ENCODE results near the gene SPEN. TPM values are rescaled to one million over a fixed set of nuclear protein-coding genes. Genes with fewer than 3 reads are reported as not detected.

The SPEN gene
- total RNA-seq, 1 donor from 2014 or later, result 35.0 TPM

- Mint-ChIP-seq H3K27me3 (ENCODE audit: low read depth, unreplicated experiment) (no peaks in the 10 kb centered on the region), H3K27ac (ENCODE audit: unreplicated experiment) (peak overlapping the region; percentile 67), H3K36me3 (ENCODE audit: low read depth, unreplicated experiment) (peaks cover 5% of the 10 kb centered on the region), H3K4me3 (ENCODE audit: unreplicated experiment) (no peak overlapping the region), H3K9me3 (ENCODE audit: unreplicated experiment) (no peaks in the 10 kb centered on the region), H3K4me1 (ENCODE audit: low read depth, unreplicated experiment) (peaks cover 5% of the 10 kb centered on the region)
- Histone ChIP-seq H3K36me3 (ENCODE audit: insufficient read depth, low read length) (no peaks in the 10 kb centered on the region), H3K4me1 (ENCODE audit: insufficient read depth, low read length) (peaks cover 7% of the 10 kb centered on the region), H3K79me2 (ENCODE audit: insufficient read depth, low read length) (peaks cover 99% of the 10 kb centered on the region), H3K27me3 (ENCODE audit: insufficient read depth, low read length) (no peaks in the 10 kb centered on the region), H3K27ac (ENCODE audit: low read depth, low read length) (peak overlapping the region; percentile 41), H3K9ac (ENCODE audit: low read length) (no peak overlapping the region), H2AFZ (ENCODE audit: low read depth, low read length) (no peak overlapping the region), H3K4me2 (ENCODE audit: low read length) (peak overlapping the region; percentile 26), H3K9me3 (ENCODE audit: insufficient read depth, low read depth, low read length) (no peaks in the 10 kb centered on the region), H3K4me3 (ENCODE audit: insufficient read depth, low read depth, low read length) (no peak overlapping the region), H4K20me1 (ENCODE audit: insufficient read depth, low read length) (peaks cover 37% of the 10 kb centered on the region)
- DNase-seq (ENCODE audit: low read depth) (peak; percentile 77), FAIRE-seq (peak; percentile 77)
- no peak for TF ChIP-seq EZH2 (IDR thresholded peaks at IDR 0.05; ENCODE audit: insufficient read depth, low read length)
- TF ChIP-seq, protein P1, sequence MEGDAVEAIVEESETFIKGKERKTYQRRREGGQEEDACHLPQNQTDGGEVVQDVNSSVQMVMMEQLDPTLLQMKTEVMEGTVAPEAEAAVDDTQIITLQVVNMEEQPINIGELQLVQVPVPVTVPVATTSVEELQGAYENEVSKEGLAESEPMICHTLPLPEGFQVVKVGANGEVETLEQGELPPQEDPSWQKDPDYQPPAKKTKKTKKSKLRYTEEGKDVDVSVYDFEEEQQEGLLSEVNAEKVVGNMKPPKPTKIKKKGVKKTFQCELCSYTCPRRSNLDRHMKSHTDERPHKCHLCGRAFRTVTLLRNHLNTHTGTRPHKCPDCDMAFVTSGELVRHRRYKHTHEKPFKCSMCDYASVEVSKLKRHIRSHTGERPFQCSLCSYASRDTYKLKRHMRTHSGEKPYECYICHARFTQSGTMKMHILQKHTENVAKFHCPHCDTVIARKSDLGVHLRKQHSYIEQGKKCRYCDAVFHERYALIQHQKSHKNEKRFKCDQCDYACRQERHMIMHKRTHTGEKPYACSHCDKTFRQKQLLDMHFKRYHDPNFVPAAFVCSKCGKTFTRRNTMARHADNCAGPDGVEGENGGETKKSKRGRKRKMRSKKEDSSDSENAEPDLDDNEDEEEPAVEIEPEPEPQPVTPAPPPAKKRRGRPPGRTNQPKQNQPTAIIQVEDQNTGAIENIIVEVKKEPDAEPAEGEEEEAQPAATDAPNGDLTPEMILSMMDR (IDR thresholded peaks at IDR 0.05; ENCODE audit: insufficient read depth, low read depth, low read length), result no peak
Observed at GRCh38 chr1:15902882-15903281, 55.4 kb downstream of the SPEN start.

- Histone ChIP-seq H2AFZ (ENCODE audit: low read depth, low read length) (no peak overlapping the region), H3K9ac (ENCODE audit: low read length) (no peak overlapping the region), H3K27ac (ENCODE audit: low read depth, low read length) (no peak overlapping the region), H3K4me3 (ENCODE audit: insufficient read depth, low read depth, low read length) (no peak overlapping the region), H3K4me1 (ENCODE audit: insufficient read depth, low read length) (peaks cover under 1% of the 10 kb centered on the region), H3K4me2 (ENCODE audit: low read length) (no peak overlapping the region), H4K20me1 (ENCODE audit: insufficient read depth, low read length) (peaks cover 10% of the 10 kb centered on the region), H3K9me3 (ENCODE audit: insufficient read depth, low read depth, low read length) (no peaks in the 10 kb centered on the region), H3K27me3 (ENCODE audit: insufficient read depth, low read length) (no peaks in the 10 kb centered on the region), H3K36me3 (ENCODE audit: insufficient read depth, low read length) (peaks cover 29% of the 10 kb centered on the region), H3K79me2 (ENCODE audit: insufficient read depth, low read length) (peaks cover 86% of the 10 kb centered on the region)
- TF ChIP-seq, protein P1 (IDR thresholded peaks at IDR 0.05; ENCODE audit: insufficient read depth, low read depth, low read length), result no peak
- TF ChIP-seq EZH2 (IDR thresholded peaks at IDR 0.05; ENCODE audit: insufficient read depth, low read length), result no peak
- no peak for DNase-seq (ENCODE audit: low read depth)
- Mint-ChIP-seq H3K4me3 (ENCODE audit: unreplicated experiment) (no peak overlapping the region), H3K27me3 (ENCODE audit: low read depth, unreplicated experiment) (no peaks in the 10 kb centered on the region), H3K4me1 (ENCODE audit: low read depth, unreplicated experiment) (no peaks in the 10 kb centered on the region), H3K9me3 (ENCODE audit: unreplicated experiment) (no peaks in the 10 kb centered on the region), H3K27ac (ENCODE audit: unreplicated experiment) (no peak overlapping the region), H3K36me3 (ENCODE audit: low read depth, unreplicated experiment) (peaks cover 3% of the 10 kb centered on the region)
- FAIRE-seq, result no peak
Observed at GRCh38 chr1:15908597-15908996, 61.1 kb downstream of the SPEN start.

DNA sequence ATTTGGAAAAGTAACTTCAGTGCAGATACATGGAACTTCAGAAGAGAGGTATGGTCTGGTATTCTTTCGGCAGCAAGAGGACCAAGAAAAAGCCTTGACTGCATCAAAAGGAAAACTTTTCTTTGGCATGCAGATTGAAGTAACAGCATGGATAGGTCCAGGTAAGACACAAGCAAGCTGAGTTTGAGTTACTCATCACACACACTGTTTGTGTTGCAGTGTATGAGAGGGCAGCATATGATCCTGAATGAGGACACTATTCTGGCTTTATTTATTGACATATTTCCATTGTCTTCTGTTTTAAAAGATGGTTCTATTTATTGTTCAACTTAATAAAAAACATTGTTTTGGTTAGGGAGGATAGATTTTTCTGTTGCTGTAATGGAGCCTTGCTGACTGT is 63.6 kb downstream of the SPEN start:
- no peaks in the 10 kb centered on the region for H3K9me3 Mint-ChIP-seq (ENCODE audit: unreplicated experiment)
- no peak overlapping the region for H3K4me3 Mint-ChIP-seq (ENCODE audit: unreplicated experiment)
- no peaks in the 10 kb centered on the region for H3K9me3 ChIP-seq (ENCODE audit: insufficient read depth, low read depth, low read length)
- peaks cover 8% of the 10 kb centered on the region for H4K20me1 ChIP-seq (ENCODE audit: insufficient read depth, low read length)
- H3K4me1 ChIP-seq (ENCODE audit: insufficient read depth, low read length), result no peaks in the 10 kb centered on the region
- H3K36me3 ChIP-seq (ENCODE audit: insufficient read depth, low read length), result peaks cover 33% of the 10 kb centered on the region
- no peak overlapping the region for H3K4me3 ChIP-seq (ENCODE audit: insufficient read depth, low read depth, low read length)
- H2AFZ ChIP-seq (ENCODE audit: low read depth, low read length), result no peak overlapping the region
- H3K27me3 Mint-ChIP-seq (ENCODE audit: low read depth, unreplicated experiment), result no peaks in the 10 kb centered on the region
- peaks cover 4% of the 10 kb centered on the region for H3K4me1 Mint-ChIP-seq (ENCODE audit: low read depth, unreplicated experiment)
- no peak for TF ChIP-seq EZH2 (IDR thresholded peaks at IDR 0.05; ENCODE audit: insufficient read depth, low read length)
- TF ChIP-seq, protein P1 (IDR thresholded peaks at IDR 0.05; ENCODE audit: insufficient read depth, low read depth, low read length), result no peak
- H3K9ac ChIP-seq (ENCODE audit: low read length), result no peak overlapping the region
- H3K27me3 ChIP-seq (ENCODE audit: insufficient read depth, low read length), result no peaks in the 10 kb centered on the region
- peaks cover 75% of the 10 kb centered on the region for H3K79me2 ChIP-seq (ENCODE audit: insufficient read depth, low read length)
- FAIRE-seq (no peak), DNase-seq (ENCODE audit: low read depth) (no peak)
- H3K4me2 ChIP-seq (ENCODE audit: low read length), result no peak overlapping the region
- no peak overlapping the region for H3K27ac Mint-ChIP-seq (ENCODE audit: unreplicated experiment)
- H3K27ac ChIP-seq (ENCODE audit: low read depth, low read length), result no peak overlapping the region
- H3K36me3 Mint-ChIP-seq (ENCODE audit: low read depth, unreplicated experiment), result peaks cover 9% of the 10 kb centered on the region

Measured in astrocyte (in vitro differentiated cells and primary cell).